ENCODE measurements around the gene MAGI1. TPM values are rescaled to one million over a fixed set of nuclear protein-coding genes. Genes with fewer than 3 reads are reported as not detected.

MAGI1 gene
- total and polyA plus RNA-seq, 10 donors = 3.5 to 104 (median 62.3) TPM

DNA sequence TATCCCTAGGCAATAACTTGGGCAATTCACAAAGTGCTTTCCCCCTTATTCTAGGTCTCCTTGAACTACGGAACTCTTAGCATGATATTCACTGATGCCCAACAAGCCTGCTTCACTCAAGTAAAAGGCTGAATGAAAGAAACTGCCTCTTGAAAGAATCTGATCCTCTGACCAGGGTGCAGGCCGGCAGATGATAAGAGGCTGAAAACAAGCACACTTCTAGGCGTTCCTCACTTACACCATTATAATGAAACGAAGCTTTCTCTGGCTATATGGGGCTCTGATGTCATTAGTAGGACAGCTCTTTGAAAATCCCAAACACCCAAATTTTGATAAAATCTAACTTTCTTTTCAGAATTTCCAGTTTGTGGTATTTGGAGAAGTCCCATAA, 28.4 kb downstream of the MAGI1 start:
- intact Hi-C loops (cut with DNase I; ENCODE audit: low total_unique reads) = no loop called here
- no peak overlapping the region for H3K4me3 ChIP-seq
- DNase-seq = no peak
- H3K4me1 ChIP-seq = peaks cover 0 to 42% (median 3%) of the 10 kb centered on the region in 6 donors
- no peak for TF ChIP-seq POLR2A (IDR thresholded peaks at IDR 0.05)
- TF ChIP-seq, protein P1, sequence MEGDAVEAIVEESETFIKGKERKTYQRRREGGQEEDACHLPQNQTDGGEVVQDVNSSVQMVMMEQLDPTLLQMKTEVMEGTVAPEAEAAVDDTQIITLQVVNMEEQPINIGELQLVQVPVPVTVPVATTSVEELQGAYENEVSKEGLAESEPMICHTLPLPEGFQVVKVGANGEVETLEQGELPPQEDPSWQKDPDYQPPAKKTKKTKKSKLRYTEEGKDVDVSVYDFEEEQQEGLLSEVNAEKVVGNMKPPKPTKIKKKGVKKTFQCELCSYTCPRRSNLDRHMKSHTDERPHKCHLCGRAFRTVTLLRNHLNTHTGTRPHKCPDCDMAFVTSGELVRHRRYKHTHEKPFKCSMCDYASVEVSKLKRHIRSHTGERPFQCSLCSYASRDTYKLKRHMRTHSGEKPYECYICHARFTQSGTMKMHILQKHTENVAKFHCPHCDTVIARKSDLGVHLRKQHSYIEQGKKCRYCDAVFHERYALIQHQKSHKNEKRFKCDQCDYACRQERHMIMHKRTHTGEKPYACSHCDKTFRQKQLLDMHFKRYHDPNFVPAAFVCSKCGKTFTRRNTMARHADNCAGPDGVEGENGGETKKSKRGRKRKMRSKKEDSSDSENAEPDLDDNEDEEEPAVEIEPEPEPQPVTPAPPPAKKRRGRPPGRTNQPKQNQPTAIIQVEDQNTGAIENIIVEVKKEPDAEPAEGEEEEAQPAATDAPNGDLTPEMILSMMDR (IDR thresholded peaks at IDR 0.05 in 8 of 11, conservative IDR thresholded peaks at IDR 0.05 in 3 of 11) = no peak
- no peak for TF ChIP-seq POLR2AphosphoS5 (IDR thresholded peaks at IDR 0.05)
- no peaks in the 10 kb centered on the region for H3K9me3 ChIP-seq
- H3K36me3 ChIP-seq = no peaks in the 10 kb centered on the region
- no peaks in the 10 kb centered on the region for H3K27me3 ChIP-seq (replicated peaks in 1 of 7)
- WGBS, 5 donors = 58 to 85% (median 74%) methylated on average over 4 of the region's 4 CpGs
- peak overlapping the region in 6 of 8 donors; percentile 23 to 76 (median 58) for H3K27ac ChIP-seq

DNA sequence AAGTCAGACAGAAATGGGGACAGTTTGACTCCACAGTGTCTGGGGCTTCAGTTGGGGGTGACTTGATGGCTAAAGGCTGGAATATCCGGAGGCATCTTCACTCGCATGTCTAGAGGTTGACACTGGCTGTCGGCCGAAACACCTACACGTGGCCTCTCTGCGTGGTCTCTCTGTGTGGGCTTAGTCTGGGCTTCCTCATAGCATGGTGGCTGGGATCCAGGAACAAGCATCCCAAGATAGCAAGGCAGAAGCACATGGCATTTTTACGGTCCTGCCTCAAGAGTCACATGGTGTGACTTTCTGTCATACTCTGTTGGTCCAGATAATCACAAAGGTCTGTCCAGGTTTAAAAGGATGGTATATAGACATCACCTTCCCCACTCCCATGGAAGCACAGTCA, 34.5 kb downstream of the MAGI1 start:
- WGBS, 5 donors = 88 to 98% (median 94%) methylated on average over 4 to 7 of the region's 7 CpGs
- no peak for DNase-seq
- Histone ChIP-seq H3K27ac (no peak overlapping the region), H3K27me3 (replicated peaks in 1 of 7) (no peaks in the 10 kb centered on the region), H3K36me3 (no peaks in the 10 kb centered on the region), H3K4me1 (peaks cover 0 to 21% (median 4%) of the 10 kb centered on the region in 6 donors), H3K4me3 (no peak overlapping the region), H3K9me3 (no peaks in the 10 kb centered on the region)
- intact Hi-C loops (cut with DNase I; ENCODE audit: low total_unique reads) = no loop called here
- TF ChIP-seq POLR2AphosphoS5 (IDR thresholded peaks at IDR 0.05) (peak in 1 of 3 donors; percentile 15), POLR2A (IDR thresholded peaks at IDR 0.05) (no peak)

DNA sequence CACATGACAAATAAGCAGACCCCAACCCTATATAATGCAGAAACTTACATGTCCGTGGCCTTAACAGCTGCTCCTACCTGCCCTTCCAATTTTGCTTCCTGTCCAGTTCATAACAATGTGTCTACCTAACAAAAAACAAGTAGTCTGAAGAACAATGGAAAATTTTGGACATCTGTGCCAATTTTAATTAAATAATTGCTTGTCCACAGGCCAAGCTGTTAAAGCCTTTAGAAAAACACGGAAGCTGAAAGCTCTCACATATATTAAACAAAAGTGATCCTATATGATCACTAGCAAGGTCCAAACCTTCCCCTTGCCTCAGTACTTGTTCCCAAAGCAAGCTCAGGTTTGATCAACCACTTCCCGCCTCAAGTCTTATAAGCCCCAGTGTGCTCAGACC, 37.1 kb downstream of the MAGI1 start:
- Histone ChIP-seq H3K36me3 (no peaks in the 10 kb centered on the region), H3K4me1 (peaks cover 0 to 31% (median 8%) of the 10 kb centered on the region in 6 donors), H3K27me3 (replicated peaks in 1 of 7) (no peaks in the 10 kb centered on the region), H3K4me3 (no peak overlapping the region), H3K9me3 (no peaks in the 10 kb centered on the region), H3K27ac (peak overlapping the region in 3 of 8 donors; percentile 14 to 53 (median 51))
- intact Hi-C loops (cut with DNase I; ENCODE audit: low total_unique reads) = no loop called here
- 59 to 83% (median 77%) methylated on average over 3 of the region's 3 CpGs for WGBS, 5 donors
- DNase-seq = no peak
- no peak for TF ChIP-seq POLR2A (IDR thresholded peaks at IDR 0.05)

DNA sequence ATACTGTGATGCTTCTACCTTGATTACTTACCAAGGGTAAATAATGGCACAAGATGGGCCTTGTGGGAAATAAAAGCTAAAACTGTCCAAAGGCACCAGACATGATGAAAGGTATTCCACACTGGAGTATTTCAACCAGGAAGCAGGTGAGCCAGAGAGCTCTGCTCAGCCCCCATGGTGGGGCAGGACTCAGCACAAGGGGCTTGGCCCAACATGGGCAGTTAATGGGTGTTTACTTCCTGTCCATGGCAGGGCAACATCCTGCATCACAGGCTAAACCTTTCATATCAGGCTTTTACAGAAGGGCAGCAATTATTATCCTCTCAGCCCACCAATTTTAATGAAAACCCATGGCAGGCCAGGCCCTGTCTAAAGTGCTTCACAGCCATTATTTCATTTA, 38.2 kb downstream of the MAGI1 start:
- Histone ChIP-seq H3K27me3 (replicated peaks in 1 of 7) (no peaks in the 10 kb centered on the region), H3K9me3 (no peaks in the 10 kb centered on the region), H3K4me3 (no peak overlapping the region), H3K27ac (peak overlapping the region in 2 of 8 donors; percentile 51 to 53), H3K36me3 (no peaks in the 10 kb centered on the region), H3K4me1 (peaks cover 0 to 38% (median 12%) of the 10 kb centered on the region in 6 donors)
- intact Hi-C loops (cut with DNase I; ENCODE audit: low total_unique reads) = no loop called here
- TF ChIP-seq POLR2AphosphoS5 (IDR thresholded peaks at IDR 0.05) (peak in 1 of 3 donors; percentile 30), POLR2A (IDR thresholded peaks at IDR 0.05) (no peak)
- TF ChIP-seq, protein P1 (IDR thresholded peaks at IDR 0.05 in 8 of 11, conservative IDR thresholded peaks at IDR 0.05 in 3 of 11) = no peak
- no peak for DNase-seq

DNA sequence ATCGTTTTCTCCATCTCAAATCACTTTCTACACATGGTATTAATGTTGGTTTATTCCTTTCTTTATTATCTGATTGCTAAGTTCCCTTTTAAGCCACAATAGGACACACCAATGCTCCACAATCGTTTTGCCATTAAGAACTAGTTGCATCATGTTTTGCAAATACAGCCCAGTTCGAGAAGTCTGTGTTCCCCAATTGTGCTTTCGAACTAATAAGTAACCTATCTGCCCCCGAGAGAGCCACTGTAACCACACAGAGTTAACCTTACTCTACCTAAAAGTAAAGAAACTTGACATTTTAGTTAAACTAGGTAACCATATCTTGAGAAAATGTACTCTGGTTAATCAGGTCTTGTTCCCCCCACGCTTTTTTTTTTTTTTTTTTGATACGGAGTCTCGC, 39.1 kb downstream of the MAGI1 start:
- no peak for DNase-seq
- Histone ChIP-seq H3K27ac (no peak overlapping the region), H3K4me3 (no peak overlapping the region), H3K27me3 (replicated peaks in 1 of 7) (no peaks in the 10 kb centered on the region), H3K9me3 (no peaks in the 10 kb centered on the region), H3K36me3 (no peaks in the 10 kb centered on the region), H3K4me1 (peaks cover 0 to 47% (median 14%) of the 10 kb centered on the region in 6 donors)
- intact Hi-C loops (cut with DNase I; ENCODE audit: low total_unique reads) = no loop called here
- TF ChIP-seq POLR2A (IDR thresholded peaks at IDR 0.05) (no peak), POLR2AphosphoS5 (IDR thresholded peaks at IDR 0.05) (no peak)
- WGBS, 5 donors = 83 to 89% (median 85%) methylated on average over 8 of the region's 8 CpGs

DNA sequence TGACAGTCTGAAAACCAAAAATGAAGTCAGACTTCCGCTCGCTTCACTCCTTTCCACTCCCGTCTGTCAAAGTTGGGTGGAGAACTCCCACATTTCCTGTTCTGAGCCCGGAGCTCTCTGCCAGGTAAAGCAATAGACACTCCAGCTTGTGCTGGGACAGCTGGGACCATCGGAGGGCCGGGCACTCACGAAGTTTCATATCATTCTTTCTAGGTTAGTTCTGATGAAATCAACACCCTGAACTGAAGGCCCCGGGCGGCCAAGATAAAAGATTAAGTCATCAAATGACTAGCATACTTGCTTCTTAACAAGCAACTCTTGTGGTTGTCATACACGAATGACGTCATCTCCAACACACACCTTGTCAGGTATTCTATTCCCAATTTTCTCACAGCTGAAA, 42.1 kb downstream of the MAGI1 start:
- intact Hi-C loops (cut with DNase I; ENCODE audit: low total_unique reads) = no loop called here
- Histone ChIP-seq H3K9me3 (no peaks in the 10 kb centered on the region), H3K4me1 (peaks cover 0 to 42% (median 12%) of the 10 kb centered on the region in 6 donors), H3K4me3 (no peak overlapping the region), H3K36me3 (no peaks in the 10 kb centered on the region), H3K27me3 (replicated peaks in 1 of 7) (no peaks in the 10 kb centered on the region), H3K27ac (peak overlapping the region in 4 of 8 donors; percentile 7 to 56 (median 37))
- DNase-seq = no peak
- WGBS, 5 donors = 61 to 76% (median 62%) methylated on average over 11 of the region's 11 CpGs
- TF ChIP-seq POLR2A (IDR thresholded peaks at IDR 0.05) (no peak), POLR2AphosphoS5 (IDR thresholded peaks at IDR 0.05) (peak in 1 of 3 donors; percentile 13)
- TF ChIP-seq, protein P1 (IDR thresholded peaks at IDR 0.05 in 8 of 11, conservative IDR thresholded peaks at IDR 0.05 in 3 of 11) = no peak
